Upper lobe of right lung (tissue), 1 donor: Measurements from ENCODE around the gene PI3. TPM values are rescaled to one million over a fixed set of nuclear protein-coding genes. Genes with fewer than 3 reads are reported as not detected.
A peak's percentile ranks its signal among the peaks of the same experiment; 100 is the strongest.

ENCODE experiments used
- ATAC-seq: fragments of 200-7000 bp; cut with Tn5 transposase; one replicate; pipeline ENCODE4 v1.9.1; 2020; ENCODE audit warnings: mild to moderate bottlenecking, moderate library complexity
- DNase-seq: peaks from one replicate; pipeline ENCODE4 v3.0.0-alpha.2; 2020
- H3K27ac ChIP-seq: fragments of 200-600 bp; one replicate; pipeline ENCODE4 v1.8.0; 2022
- H3K27me3 ChIP-seq: fragments of 200-600 bp; one replicate; pipeline ENCODE4 v1.8.0; 2022; ENCODE audit warnings: mild to moderate bottlenecking
- H3K36me3 ChIP-seq: fragments of 200-600 bp; one replicate; pipeline ENCODE4 v1.8.0; 2022
- H3K4me1 ChIP-seq: fragments of 200-600 bp; one replicate; pipeline ENCODE4 v1.8.0; 2022
- H3K4me3 ChIP-seq: fragments of 200-600 bp; one replicate; pipeline ENCODE4 v1.8.0; 2022; ENCODE audit warnings: mild to moderate bottlenecking
- H3K9me3 ChIP-seq: fragments of 200-600 bp; one replicate; pipeline ENCODE4 v1.8.0; 2022
- intact Hi-C: fragments of 100-400 bp; cut with DNase I; formaldehyde crosslinking; loops from one replicate; pipeline ENCODE4 v1.11.0; 2022
- total RNA-seq: library from RNA; stranded (reverse); fragmentation: NEBNext Ultra II Directional; extraction: Animal tissue kit (Norgen Biotek cat#: 25700); gene quantifications from one replicate; pipeline ENCODE4 v1.2.1, GENCODE V29; 2021
- TF ChIP-seq, protein P1 (sequence below): fragments of 200-600 bp; IDR thresholded peaks from one replicate; pipeline ENCODE4 v1.8.0; 2022; ENCODE audit warnings: antibody characterized with exemption
- donor health status: DM: no; HTN: yes; CAD: no; lungs with severe emphysema.

Gene PI3
- total RNA-seq, 1 donor from 2014 or later: 4.1 TPM

DNA sequence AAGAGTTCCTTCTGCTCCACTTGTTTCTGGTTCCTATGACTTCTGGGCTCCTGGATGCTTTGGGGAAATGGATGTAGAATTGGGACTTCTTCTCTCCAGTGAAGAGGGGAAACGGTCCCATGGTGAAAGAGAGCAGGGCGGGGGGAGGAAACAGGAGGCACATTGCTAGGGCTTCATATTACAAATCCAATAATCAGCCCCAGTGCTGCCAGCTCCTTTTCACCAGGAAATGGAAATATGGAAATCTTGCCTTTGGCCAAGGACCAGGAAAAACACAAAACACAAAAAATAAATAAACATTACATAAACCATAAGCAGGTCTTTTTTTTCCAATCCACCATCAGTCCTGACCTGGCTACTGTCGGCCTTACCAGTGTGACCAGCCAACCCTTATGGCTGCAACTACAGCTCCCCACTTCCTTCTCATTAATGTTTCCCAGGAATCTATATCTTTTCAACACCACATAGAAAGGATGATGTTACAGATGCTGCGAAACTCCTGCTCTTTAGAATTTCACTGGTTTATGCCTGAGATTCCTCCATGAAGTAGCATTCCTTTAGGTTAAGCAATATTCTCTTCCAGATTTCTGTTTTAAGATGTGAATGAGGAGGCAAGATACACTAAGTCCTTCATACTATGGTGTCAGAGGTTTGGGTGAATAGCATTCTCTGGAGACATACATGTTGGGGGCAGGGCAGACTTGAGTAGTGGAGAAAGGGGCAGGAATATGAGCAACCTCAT is 2.0 kb downstream of the PI3 start:
- ATAC-seq (no peak), DNase-seq (no peak)
- no peak overlapping the region for H3K27ac ChIP-seq
- TF ChIP-seq, protein P1, sequence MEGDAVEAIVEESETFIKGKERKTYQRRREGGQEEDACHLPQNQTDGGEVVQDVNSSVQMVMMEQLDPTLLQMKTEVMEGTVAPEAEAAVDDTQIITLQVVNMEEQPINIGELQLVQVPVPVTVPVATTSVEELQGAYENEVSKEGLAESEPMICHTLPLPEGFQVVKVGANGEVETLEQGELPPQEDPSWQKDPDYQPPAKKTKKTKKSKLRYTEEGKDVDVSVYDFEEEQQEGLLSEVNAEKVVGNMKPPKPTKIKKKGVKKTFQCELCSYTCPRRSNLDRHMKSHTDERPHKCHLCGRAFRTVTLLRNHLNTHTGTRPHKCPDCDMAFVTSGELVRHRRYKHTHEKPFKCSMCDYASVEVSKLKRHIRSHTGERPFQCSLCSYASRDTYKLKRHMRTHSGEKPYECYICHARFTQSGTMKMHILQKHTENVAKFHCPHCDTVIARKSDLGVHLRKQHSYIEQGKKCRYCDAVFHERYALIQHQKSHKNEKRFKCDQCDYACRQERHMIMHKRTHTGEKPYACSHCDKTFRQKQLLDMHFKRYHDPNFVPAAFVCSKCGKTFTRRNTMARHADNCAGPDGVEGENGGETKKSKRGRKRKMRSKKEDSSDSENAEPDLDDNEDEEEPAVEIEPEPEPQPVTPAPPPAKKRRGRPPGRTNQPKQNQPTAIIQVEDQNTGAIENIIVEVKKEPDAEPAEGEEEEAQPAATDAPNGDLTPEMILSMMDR: no peak
- H3K4me3 ChIP-seq: no peak overlapping the region
- no peaks in the 10 kb centered on the region for H3K9me3 ChIP-seq
- no peaks in the 10 kb centered on the region for H3K27me3 ChIP-seq
- no peaks in the 10 kb centered on the region for H3K36me3 ChIP-seq
- intact Hi-C loops: no loop called here
- H3K4me1 ChIP-seq: no peaks in the 10 kb centered on the region

DNA sequence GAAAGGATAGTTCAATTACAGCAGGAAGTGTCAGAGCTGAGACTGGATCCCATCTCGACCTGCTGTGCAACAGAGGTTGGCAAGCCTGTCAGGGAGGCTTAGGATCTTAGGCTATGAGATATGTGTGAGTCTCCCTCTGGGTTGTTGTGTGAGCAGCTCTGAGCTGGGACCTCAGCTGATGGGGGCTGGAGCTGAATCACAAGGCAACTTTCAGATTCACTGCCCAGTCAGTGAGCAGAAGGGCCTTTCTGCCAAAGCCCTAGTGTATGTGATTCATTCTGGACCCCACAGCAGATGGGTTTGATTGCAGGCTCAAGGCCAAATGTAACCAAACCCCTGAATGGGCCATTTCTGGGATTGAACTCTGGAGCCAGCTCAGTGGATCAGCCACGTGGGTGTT is 4.5 kb downstream of the PI3 start:
- Histone ChIP-seq H3K27me3 (no peaks in the 10 kb centered on the region), H3K36me3 (no peaks in the 10 kb centered on the region), H3K4me3 (no peak overlapping the region), H3K27ac (no peak overlapping the region), H3K4me1 (no peaks in the 10 kb centered on the region), H3K9me3 (no peaks in the 10 kb centered on the region)
- DNase-seq: no peak
- ATAC-seq: no peak
- TF ChIP-seq, protein P1: no peak
- intact Hi-C loops: no loop called here

DNA sequence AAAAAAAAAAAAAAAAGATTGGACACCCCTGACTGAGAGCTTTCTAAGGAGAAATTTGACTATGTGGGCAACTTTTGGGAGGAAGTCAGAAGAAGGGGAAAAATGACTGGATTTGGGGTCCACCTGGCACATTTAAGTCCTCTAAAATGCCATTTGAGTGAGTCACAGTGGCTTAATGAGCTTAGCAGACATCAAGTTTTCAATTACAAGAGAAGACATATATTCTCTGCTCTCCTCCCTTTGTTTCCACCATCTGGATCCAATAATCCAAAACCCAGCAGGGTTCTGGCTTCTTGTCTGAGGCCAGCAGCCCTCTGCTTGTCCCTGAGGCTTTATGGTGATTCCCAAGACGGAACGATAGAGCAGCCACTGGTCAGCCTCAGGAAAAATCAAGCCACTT is 6.9 kb downstream of the PI3 start:
- TF ChIP-seq, protein P1: no peak
- Histone ChIP-seq H3K9me3 (no peaks in the 10 kb centered on the region), H3K4me1 (no peaks in the 10 kb centered on the region), H3K4me3 (no peak overlapping the region), H3K36me3 (no peaks in the 10 kb centered on the region), H3K27me3 (no peaks in the 10 kb centered on the region), H3K27ac (no peak overlapping the region)
- DNase-seq (no peak), ATAC-seq (no peak)
- intact Hi-C loops: no loop called here

DNA sequence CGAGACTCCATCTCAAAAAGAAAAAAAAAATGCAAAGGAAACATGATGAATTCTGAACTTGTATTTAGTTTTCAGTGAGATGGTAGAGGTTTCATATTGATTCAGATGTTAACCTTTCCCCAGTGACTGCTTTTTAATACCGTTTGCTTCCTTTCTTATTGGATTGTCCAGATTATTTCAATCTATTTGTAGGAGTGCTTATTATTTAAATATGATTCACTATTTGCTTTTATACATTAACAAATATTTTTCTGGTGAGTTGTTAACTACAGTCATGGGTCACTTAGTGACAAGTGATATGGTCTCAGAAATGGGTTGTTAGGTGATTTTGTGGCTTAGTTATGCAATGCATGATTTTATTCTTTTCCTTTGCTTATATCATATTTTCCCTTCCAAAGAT is 8.4 kb downstream of the PI3 start:
- Histone ChIP-seq H3K27ac (no peak overlapping the region), H3K27me3 (no peaks in the 10 kb centered on the region), H3K36me3 (no peaks in the 10 kb centered on the region), H3K9me3 (no peaks in the 10 kb centered on the region), H3K4me3 (no peak overlapping the region), H3K4me1 (no peaks in the 10 kb centered on the region)
- intact Hi-C loops: no loop called here
- no peak for DNase-seq
- ATAC-seq: no peak
- TF ChIP-seq, protein P1: no peak

DNA sequence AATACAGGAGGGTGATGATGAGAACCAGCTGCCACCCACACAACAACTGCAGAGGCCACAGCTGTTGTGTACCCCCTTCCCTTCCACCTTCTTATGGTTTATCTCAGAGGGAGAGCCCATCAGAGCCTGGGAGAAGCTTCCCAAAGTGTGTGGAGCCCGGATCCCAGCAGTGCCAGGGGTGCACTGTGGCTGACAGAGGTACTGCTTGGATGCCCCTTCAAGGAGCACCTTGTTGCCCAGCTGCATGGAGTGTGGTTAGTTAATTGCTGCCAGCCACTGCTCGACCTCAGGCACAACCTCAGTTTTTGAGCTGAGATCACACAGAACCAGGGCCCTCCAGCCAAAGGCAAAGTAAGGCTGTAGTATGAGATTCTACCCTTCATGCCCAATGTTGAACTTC is 13.0 kb downstream of the PI3 start:
- Histone ChIP-seq H3K36me3 (no peaks in the 10 kb centered on the region), H3K4me3 (no peak overlapping the region), H3K27me3 (no peaks in the 10 kb centered on the region), H3K27ac (no peak overlapping the region), H3K4me1 (no peaks in the 10 kb centered on the region), H3K9me3 (no peaks in the 10 kb centered on the region)
- ATAC-seq (peak; percentile 24), DNase-seq (no peak)
- TF ChIP-seq, protein P1: no peak
- intact Hi-C loops: no loop called here
